ENCODE data around the gene LAMB2. TPM values are rescaled to one million over a fixed set of nuclear protein-coding genes. Genes with fewer than 3 reads are reported as not detected.

The LAMB2 gene
- total and polyA plus RNA-seq, 2 of the 8 experiments (the other 6 are each of a cell fraction or from before 2014, with no cell fraction given), result 112 to 153 TPM

- TF ChIP-seq KDM1A (IDR thresholded peaks at IDR 0.05; ENCODE audit: borderline replicate concordance, low read length) (no peak), SIN3A (conservative IDR thresholded peaks at IDR 0.05 in 1 of 2, IDR thresholded peaks at IDR 0.05 in 1 of 2; ENCODE audit: low read depth in 1 of 2, low read length in 2 of 2) (peak in 1 of 2 experiments; percentile 61; a peak in 1 of 4 replicates), GTF2F1 (IDR thresholded peaks at IDR 0.05; ENCODE audit: borderline replicate concordance, low read depth, low read length) (no peak), CTCF (IDR thresholded peaks at IDR 0.05; ENCODE audit: control extremely low read depth in 1 of 3, insufficient read depth in 1 of 3, low read depth in 1 of 3, low read length in 3 of 3) (peak in 2 of 3 experiments; percentile 66 to 84; a peak in 3 of 4 replicates), RAD21 (IDR thresholded peaks at IDR 0.05 in 1 of 2, conservative IDR thresholded peaks at IDR 0.05 in 1 of 2; ENCODE audit: low read depth in 2 of 2, low read length in 2 of 2) (peak; percentile 77 to 86)
These were observed 25.4 kb upstream of the LAMB2 start (continued) for GRCh38 chr3:49158103-49158709.
